ENCODE data around the gene GRK3.

- TF ChIP-seq CTCF (IDR thresholded peaks at IDR 0.05; ENCODE audit: extremely low read depth in 1 of 2, insufficient read depth in 1 of 2, low read depth in 1 of 2, low read length in 2 of 2), result no peak
- TF ChIP-seq FOS (IDR thresholded peaks at IDR 0.05; ENCODE audit: borderline replicate concordance, insufficient read depth, low read length), result no peak
- no peak for TF ChIP-seq POLR2AphosphoS5 (IDR thresholded peaks at IDR 0.05; ENCODE audit: insufficient read depth, low read depth, low read length)
- TF ChIP-seq JUN (IDR thresholded peaks at IDR 0.05; ENCODE audit: borderline replicate concordance, insufficient read depth, insufficient read length, low read depth), result no peak
Measured at GRCh38 chr22:25602916-25603315, 38.4 kb downstream of the GRK3 start.
